ENCODE data around the gene MYO9B. TPM values are rescaled to one million over a fixed set of nuclear protein-coding genes. Genes with fewer than 3 reads are reported as not detected.

MYO9B gene
- total RNA-seq, 1 donor from 2014 or later, result 205 TPM

- Histone ChIP-seq H3K27me3 (ENCODE audit: low read depth) (no peaks in the 10 kb centered on the region), H3K9me3 (no peaks in the 10 kb centered on the region), H3K4me1 (peaks cover 13% of the 10 kb centered on the region), H3K4me3 (peak overlapping the region; percentile 59), H3K36me3 (peaks cover 6% of the 10 kb centered on the region), H3K27ac (peak overlapping the region; percentile 77)
- DNase-seq, result no peak
- no peak for TF ChIP-seq CTCF (IDR thresholded peaks at IDR 0.05)
- ATAC-seq, result no peak
- intact Hi-C loops (cut with DNase I), result no loop called here
These were observed 187.0 kb downstream of the MYO9B start for GRCh38 chr19:17262557-17262956.

Other genes starting within 250 kb of the MYO9B start
- gene SIN3B, start 246.4 kb upstream of the MYO9B start, total RNA-seq, result 56.6 TPM
- 22.5 TPM for gene F2RL3, start 186.8 kb upstream of the MYO9B start, total RNA-seq
- 54.3 TPM for gene CPAMD8, start 49.0 kb upstream of the MYO9B start, total RNA-seq
- gene HAUS8, start 325 bp upstream of the MYO9B start, total RNA-seq, result 9.1 TPM
- 32.0 TPM for gene USE1, start 139.6 kb downstream of the MYO9B start, total RNA-seq
- gene OCEL1, start 150.4 kb downstream of the MYO9B start, total RNA-seq, result 37.2 TPM
- 38.7 TPM for gene NR2F6, start 170.1 kb downstream of the MYO9B start, total RNA-seq
- 8.2 TPM for gene USHBP1, start 189.0 kb downstream of the MYO9B start, total RNA-seq
- 58.4 TPM for gene BABAM1, start 191.7 kb downstream of the MYO9B start, total RNA-seq
- 0.92 TPM for gene ANKLE1, start 206.1 kb downstream of the MYO9B start, total RNA-seq
- 19.5 TPM for gene ABHD8, start 227.6 kb downstream of the MYO9B start, total RNA-seq
- gene MRPL34, start 230.1 kb downstream of the MYO9B start, total RNA-seq, result 68.3 TPM
- gene DDA1, start 233.8 kb downstream of the MYO9B start, total RNA-seq, result 32.2 TPM

All from lower lobe of right lung (tissue), 2 donors.